HEK293 (cell line): ENCODE measurements around the gene PLCL1.

Experiments used
- CTCF ChIA-PET: fragments of 350-600 bp; formaldehyde crosslinking; extraction: SDS; loops from one replicate; lab custom pipeline; 2021; ENCODE audit warnings: antibody characterized with exemption; lab: Yijun Ruan, JAX
- POLR2A ChIA-PET: fragments of 300-600 bp; formaldehyde crosslinking; extraction: SDS; loops from one replicate; lab custom pipeline; 2020; ENCODE audit warnings: antibody characterized with exemption, inconsistent platforms; lab: Yijun Ruan, JAX
- H3K27ac ChIP-seq: fragments of 200-500 bp; sonication (Bioruptor generic); 2 replicates; pipeline ENCODE4 v1.5.1; 2014; ENCODE audit warnings: low read depth, low read length, control low read depth, inconsistent platforms; ENCODE audit errors: extremely low read depth
- H3K36me3 ChIP-seq, 2 experiments: fragments of 200-500 bp in 1 of 2; sonication (Bioruptor generic) in 1 of 2; 1 replicate in 1 of 2; 2 replicates in 1 of 2; pipeline ENCODE4 v1.5.1; 2014 to 2017; ENCODE audit warnings: inconsistent platforms in 2 of 2, low read length in 2 of 2; ENCODE audit not compliant: control insufficient read depth in 2 of 2, insufficient read depth in 1 of 2
- H3K4me1 ChIP-seq: fragments of 200-500 bp; sonication (Bioruptor generic); 2 replicates; pipeline ENCODE4 v1.5.1; 2014; ENCODE audit warnings: mild to moderate bottlenecking, low read length, inconsistent platforms; ENCODE audit not compliant: control insufficient read depth, insufficient read depth
- H3K4me3 ChIP-seq: 2 replicates; pipeline ENCODE4 v1.5.1; 2011; ENCODE audit warnings: low read depth, mild to moderate bottlenecking, control low read depth, low read length, moderate library complexity
- H3K9me3 ChIP-seq: fragments of 200-500 bp; sonication (Bioruptor generic); 2 replicates; pipeline ENCODE4 v1.5.1; 2014; ENCODE audit warnings: low read depth, low read length, inconsistent platforms; ENCODE audit not compliant: control insufficient read depth, insufficient read depth
- REST ChIP-seq: fragments of 450-650 bp; formaldehyde crosslinking; IDR thresholded peaks from 2 replicates; pipeline ENCODE4 v1.5.1; 2016; ENCODE audit warnings: missing biosample characterization, missing genetic modification characterization
- SP7 ChIP-seq: fragments of 450-650 bp; formaldehyde crosslinking; IDR thresholded peaks from 2 replicates; pipeline ENCODE4 v1.5.1; 2016; ENCODE audit warnings: missing biosample characterization, missing genetic modification characterization
- ZBTB6 ChIP-seq: fragments of 450-650 bp; formaldehyde crosslinking; IDR thresholded peaks from 2 replicates; pipeline ENCODE4 v1.5.1; 2017; ENCODE audit warnings: missing biosample characterization, missing genetic modification characterization
- ZNF10 ChIP-seq: fragments of 450-650 bp; formaldehyde crosslinking; IDR thresholded peaks from 2 replicates; pipeline ENCODE4 v1.5.1; 2017; ENCODE audit warnings: missing biosample characterization, missing genetic modification characterization
- ZNF37A ChIP-seq: fragments of 450-650 bp; IDR thresholded peaks from 2 replicates; pipeline ENCODE4 v1.5.1; 2018; ENCODE audit warnings: missing biosample characterization, missing genetic modification characterization
- ZNF48 ChIP-seq: fragments of 450-650 bp; formaldehyde crosslinking; IDR thresholded peaks from 2 replicates; pipeline ENCODE4 v1.5.1; 2016; ENCODE audit warnings: missing biosample characterization, missing genetic modification characterization
- ZNF501 ChIP-seq: fragments of 450-650 bp; formaldehyde crosslinking; IDR thresholded peaks from 2 replicates; pipeline ENCODE4 v1.5.1; 2016; ENCODE audit warnings: missing biosample characterization, missing genetic modification characterization
- ZNF610 ChIP-seq: fragments of 450-650 bp; formaldehyde crosslinking; IDR thresholded peaks from 2 replicates; pipeline ENCODE4 v1.5.1; 2016; ENCODE audit warnings: missing biosample characterization, missing genetic modification characterization, borderline replicate concordance
- ZNF654 ChIP-seq: fragments of 450-650 bp; formaldehyde crosslinking; IDR thresholded peaks from 2 replicates; pipeline ENCODE4 v1.5.1; 2016; ENCODE audit warnings: low read depth, missing biosample characterization, missing genetic modification characterization
- ZNF660 ChIP-seq: fragments of 450-650 bp; IDR thresholded peaks from 2 replicates; pipeline ENCODE4 v1.5.1; 2018; ENCODE audit warnings: missing biosample characterization, mild to moderate bottlenecking, missing genetic modification characterization
- ZNF777 ChIP-seq: fragments of 450-650 bp; formaldehyde crosslinking; IDR thresholded peaks from 2 replicates; pipeline ENCODE4 v1.5.1; 2017; ENCODE audit warnings: missing biosample characterization, missing genetic modification characterization, borderline replicate concordance
- TF ChIP-seq, protein P1 (sequence below): fragments of 450-650 bp; formaldehyde crosslinking; IDR thresholded peaks from 2 replicates; pipeline ENCODE4 v1.5.1; 2016; ENCODE audit warnings: missing biosample characterization, missing genetic modification characterization
- TF ChIP-seq, protein P2 (sequence below): fragments of 450-650 bp; formaldehyde crosslinking; IDR thresholded peaks from 2 replicates; pipeline ENCODE4 v1.5.1; 2016; ENCODE audit warnings: missing biosample characterization, missing genetic modification characterization
- TF ChIP-seq, protein P3 (sequence below): fragments of 450-650 bp; formaldehyde crosslinking; IDR thresholded peaks from 2 replicates; pipeline ENCODE4 v1.5.1; 2016; ENCODE audit warnings: missing biosample characterization, missing genetic modification characterization

The PLCL1 gene

DNA sequence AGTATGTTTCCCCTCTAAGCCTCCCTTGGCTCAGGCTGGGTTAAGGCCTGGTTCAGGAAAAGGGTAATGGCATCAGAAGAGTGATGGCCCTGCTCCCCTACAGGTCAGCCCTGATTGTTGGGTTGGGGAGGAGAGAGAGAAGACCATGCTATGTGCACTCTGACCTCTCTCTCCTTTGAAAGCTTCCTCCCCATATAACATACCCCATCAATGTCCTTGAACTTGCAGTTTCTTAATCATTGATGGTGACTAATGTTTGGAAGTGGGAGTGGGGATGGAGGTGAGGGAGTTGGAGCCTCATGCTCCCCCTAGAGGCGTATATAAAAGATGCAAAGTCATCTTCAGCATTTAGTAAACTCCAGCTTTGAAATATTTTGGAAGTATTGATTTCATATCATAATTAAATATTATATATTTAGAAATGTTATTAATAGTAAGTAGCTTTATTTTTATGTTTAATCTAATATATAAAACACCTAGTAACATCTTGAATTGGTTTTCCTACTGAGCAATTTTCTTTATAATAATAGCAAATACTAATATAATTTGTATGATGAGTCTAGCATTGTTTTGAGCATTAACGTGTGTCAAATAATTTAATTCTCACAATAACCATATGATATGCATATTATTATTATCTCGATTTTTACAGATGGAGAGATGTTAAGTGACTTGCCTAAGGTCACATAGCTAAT is 8.8 kb downstream of the PLCL1 start:
- Histone ChIP-seq H3K4me3 (no peak overlapping the region), H3K27ac (no peak overlapping the region), H3K9me3 (no peaks in the 10 kb centered on the region), H3K4me1 (no peaks in the 10 kb centered on the region), H3K36me3 (no peaks in the 10 kb centered on the region)
- ChIA-PET CTCF (interaction anchor here (0.6 to 1.7 kb wide), 32 partner anchors 9 to 1228 kb away, joined by 3 to 10 read pairs (median 3); partner anchors contain the start of gene PLCL1), POLR2A (no interaction called here)
- peak; percentile 78 for TF ChIP-seq ZNF660 (tag by site-specific recombination)
- no peak for TF ChIP-seq ZNF501
- TF ChIP-seq ZNF654 (tag by site-specific recombination): 0 out of 2 replicates have a peak, but pooled peaks have one; percentile 1

GRCh38 chr2:197814526-197814925 is 10.1 kb downstream of the PLCL1 start:
- ChIA-PET CTCF (interaction anchor here (0.6 to 1.6 kb wide), 5 partner anchors 46 to 914 kb away, joined by 3 to 6 read pairs (median 4); no protein-coding TSS in a partner anchor), POLR2A (no interaction called here)
- Histone ChIP-seq H3K4me1 (no peaks in the 10 kb centered on the region), H3K4me3 (no peak overlapping the region), H3K9me3 (no peaks in the 10 kb centered on the region), H3K27ac (no peak overlapping the region), H3K36me3 (no peaks in the 10 kb centered on the region)
- TF ChIP-seq ZNF48 (tag by site-specific recombination) (no peak), ZBTB6 (tag by site-specific recombination) (no peak), REST (tag by site-specific recombination) (no peak), ZNF10 (tag by site-specific recombination) (no peak), ZNF37A (tag by site-specific recombination) (no peak), ZNF777 (tag by site-specific recombination) (no peak), SP7 (tag by site-specific recombination) (no peak), ZNF610 (no peak)
- TF ChIP-seq, protein P1, sequence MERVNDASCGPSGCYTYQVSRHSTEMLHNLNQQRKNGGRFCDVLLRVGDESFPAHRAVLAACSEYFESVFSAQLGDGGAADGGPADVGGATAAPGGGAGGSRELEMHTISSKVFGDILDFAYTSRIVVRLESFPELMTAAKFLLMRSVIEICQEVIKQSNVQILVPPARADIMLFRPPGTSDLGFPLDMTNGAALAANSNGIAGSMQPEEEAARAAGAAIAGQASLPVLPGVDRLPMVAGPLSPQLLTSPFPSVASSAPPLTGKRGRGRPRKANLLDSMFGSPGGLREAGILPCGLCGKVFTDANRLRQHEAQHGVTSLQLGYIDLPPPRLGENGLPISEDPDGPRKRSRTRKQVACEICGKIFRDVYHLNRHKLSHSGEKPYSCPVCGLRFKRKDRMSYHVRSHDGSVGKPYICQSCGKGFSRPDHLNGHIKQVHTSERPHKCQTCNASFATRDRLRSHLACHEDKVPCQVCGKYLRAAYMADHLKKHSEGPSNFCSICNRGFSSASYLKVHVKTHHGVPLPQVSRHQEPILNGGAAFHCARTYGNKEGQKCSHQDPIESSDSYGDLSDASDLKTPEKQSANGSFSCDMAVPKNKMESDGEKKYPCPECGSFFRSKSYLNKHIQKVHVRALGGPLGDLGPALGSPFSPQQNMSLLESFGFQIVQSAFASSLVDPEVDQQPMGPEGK (tag by site-specific recombination): no peak
- TF ChIP-seq, protein P2, sequence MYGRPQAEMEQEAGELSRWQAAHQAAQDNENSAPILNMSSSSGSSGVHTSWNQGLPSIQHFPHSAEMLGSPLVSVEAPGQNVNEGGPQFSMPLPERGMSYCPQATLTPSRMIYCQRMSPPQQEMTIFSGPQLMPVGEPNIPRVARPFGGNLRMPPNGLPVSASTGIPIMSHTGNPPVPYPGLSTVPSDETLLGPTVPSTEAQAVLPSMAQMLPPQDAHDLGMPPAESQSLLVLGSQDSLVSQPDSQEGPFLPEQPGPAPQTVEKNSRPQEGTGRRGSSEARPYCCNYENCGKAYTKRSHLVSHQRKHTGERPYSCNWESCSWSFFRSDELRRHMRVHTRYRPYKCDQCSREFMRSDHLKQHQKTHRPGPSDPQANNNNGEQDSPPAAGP (tag by site-specific recombination): no peak
- TF ChIP-seq, protein P3, sequence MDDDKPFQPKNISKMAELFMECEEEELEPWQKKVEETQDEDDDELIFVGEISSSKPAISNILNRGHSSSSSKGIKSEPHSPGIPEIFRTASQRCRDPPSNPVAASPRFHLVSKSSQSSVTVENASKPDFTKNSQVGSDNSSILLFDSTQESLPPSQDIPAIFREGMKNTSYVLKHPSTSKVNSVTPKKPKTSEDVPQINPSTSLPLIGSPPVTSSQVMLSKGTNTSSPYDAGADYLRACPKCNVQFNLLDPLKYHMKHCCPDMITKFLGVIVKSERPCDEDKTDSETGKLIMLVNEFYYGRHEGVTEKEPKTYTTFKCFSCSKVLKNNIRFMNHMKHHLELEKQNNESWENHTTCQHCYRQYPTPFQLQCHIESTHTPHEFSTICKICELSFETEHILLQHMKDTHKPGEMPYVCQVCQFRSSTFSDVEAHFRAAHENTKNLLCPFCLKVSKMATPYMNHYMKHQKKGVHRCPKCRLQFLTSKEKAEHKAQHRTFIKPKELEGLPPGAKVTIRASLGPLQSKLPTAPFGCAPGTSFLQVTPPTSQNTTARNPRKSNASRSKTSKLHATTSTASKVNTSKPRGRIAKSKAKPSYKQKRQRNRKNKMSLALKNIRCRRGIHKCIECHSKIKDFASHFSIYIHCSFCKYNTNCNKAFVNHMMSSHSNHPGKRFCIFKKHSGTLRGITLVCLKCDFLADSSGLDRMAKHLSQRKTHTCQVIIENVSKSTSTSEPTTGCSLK (tag by site-specific recombination): no peak
